ENCODE results near the gene ZNF212. TPM values are rescaled to one million over a fixed set of nuclear protein-coding genes. Genes with fewer than 3 reads are reported as not detected.

The ZNF212 gene
- total and polyA plus RNA-seq, 9 of the 15 experiments (the other 6 are each of a cell fraction or from before 2014, with no cell fraction given) = 1.8 to 21.4 (median 7.2) TPM

DNA sequence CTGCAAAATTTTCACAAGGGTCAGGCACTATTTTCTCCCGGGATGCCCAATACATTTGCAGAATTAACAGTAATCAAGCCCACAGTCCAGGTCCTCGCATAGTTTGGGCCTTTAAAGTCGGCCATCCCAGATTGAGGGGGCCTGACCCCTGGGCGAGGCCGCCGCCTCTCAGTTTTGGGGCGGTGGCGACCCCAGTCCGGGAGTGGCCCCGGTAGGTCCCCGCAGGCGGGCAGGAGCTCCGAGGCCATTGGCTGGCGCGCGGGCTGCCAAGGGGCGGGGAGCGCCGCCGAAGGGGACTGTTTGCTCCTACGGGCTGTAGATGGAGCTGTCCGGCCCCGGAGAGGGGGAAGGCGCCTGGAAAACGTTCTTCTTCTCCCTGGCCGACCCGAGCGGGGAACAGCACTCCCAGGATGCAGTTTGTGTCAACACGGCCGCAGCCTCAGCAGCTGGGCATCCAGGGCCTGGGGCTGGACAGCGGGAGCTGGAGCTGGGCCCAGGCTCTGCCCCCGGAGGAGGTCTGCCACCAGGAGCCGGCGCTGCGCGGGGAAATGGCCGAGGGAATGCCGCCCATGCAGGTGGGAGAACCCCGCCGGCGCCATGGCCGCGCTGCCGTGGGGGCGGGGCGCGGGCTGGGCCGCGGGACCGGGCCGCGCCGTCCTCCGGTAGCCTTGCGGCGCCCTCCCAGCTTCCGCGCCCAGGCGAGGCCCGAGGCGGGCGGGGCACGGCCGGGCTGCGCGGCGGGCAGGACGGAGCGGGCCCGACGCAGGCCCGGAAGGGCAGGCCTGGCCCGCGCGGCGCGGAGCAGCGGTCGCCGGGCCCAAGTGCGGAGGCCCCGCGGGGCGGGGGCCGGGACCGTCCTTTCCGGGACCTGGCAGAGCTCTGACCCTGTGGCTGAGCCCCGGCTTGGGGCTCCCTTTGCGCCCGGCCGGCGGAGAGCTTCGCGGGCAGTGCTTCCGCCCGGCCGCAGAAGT is 44.0 kb upstream of the ZNF212 start, which contains the start of gene ZNF282 (continued):
- TF ChIP-seq SMAD2 (IDR thresholded peaks at IDR 0.05; ENCODE audit: low read depth, low read length) = no peak
- TF ChIP-seq GTF2F1 (IDR thresholded peaks at IDR 0.05; ENCODE audit: low read depth, low read length) = peak; percentile 88
- TF ChIP-seq GMEB1 (CRISPR knock-in tag; IDR thresholded peaks at IDR 0.05) = 0 out of 2 replicates have a peak, but pooled peaks have one; percentile 39
- no peak for TF ChIP-seq E4F1 (CRISPR knock-in tag; IDR thresholded peaks at IDR 0.05; ENCODE audit: borderline replicate concordance)
- peak; percentile 71; the same call in 1 of the 2 replicates for TF ChIP-seq CC2D1A (IDR thresholded peaks at IDR 0.05)
- no peak for TF ChIP-seq ZNF280B (CRISPR knock-in tag; IDR thresholded peaks at IDR 0.05)
- TF ChIP-seq ZNF589 (CRISPR knock-in tag; IDR thresholded peaks at IDR 0.05; ENCODE audit: low read depth) = no peak; the same call in 1 of the 2 replicates
- TF ChIP-seq ZNF583 (CRISPR knock-in tag; IDR thresholded peaks at IDR 0.05) = no peak; the same call in 1 of the 2 replicates
- TF ChIP-seq, protein P1, sequence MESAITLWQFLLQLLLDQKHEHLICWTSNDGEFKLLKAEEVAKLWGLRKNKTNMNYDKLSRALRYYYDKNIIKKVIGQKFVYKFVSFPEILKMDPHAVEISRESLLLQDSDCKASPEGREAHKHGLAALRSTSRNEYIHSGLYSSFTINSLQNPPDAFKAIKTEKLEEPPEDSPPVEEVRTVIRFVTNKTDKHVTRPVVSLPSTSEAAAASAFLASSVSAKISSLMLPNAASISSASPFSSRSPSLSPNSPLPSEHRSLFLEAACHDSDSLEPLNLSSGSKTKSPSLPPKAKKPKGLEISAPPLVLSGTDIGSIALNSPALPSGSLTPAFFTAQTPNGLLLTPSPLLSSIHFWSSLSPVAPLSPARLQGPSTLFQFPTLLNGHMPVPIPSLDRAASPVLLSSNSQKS (CRISPR knock-in tag; IDR thresholded peaks at IDR 0.05) = no peak
- TF ChIP-seq CAMTA2 (CRISPR knock-in tag; conservative IDR thresholded peaks at IDR 0.05) = no peak
- TF ChIP-seq PPARD (CRISPR knock-in tag; IDR thresholded peaks at IDR 0.05) = no peak
- TF ChIP-seq, protein P2, sequence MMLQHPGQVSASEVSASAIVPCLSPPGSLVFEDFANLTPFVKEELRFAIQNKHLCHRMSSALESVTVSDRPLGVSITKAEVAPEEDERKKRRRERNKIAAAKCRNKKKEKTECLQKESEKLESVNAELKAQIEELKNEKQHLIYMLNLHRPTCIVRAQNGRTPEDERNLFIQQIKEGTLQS (IDR thresholded peaks at IDR 0.05) = no peak
- TF ChIP-seq, protein P2 (CRISPR knock-in tag; conservative IDR thresholded peaks at IDR 0.05) = no peak
- no peak for TF ChIP-seq TCFL5 (CRISPR knock-in tag; conservative IDR thresholded peaks at IDR 0.05)
- TF ChIP-seq NR2C2 (CRISPR knock-in tag; IDR thresholded peaks at IDR 0.05) = peak; percentile 62; the same call in 1 of the 2 replicates
- peak; percentile 64 for TF ChIP-seq NR2C2 (tag; IDR thresholded peaks at IDR 0.05)
- TF ChIP-seq GATAD2B (IDR thresholded peaks at IDR 0.05; ENCODE audit: borderline replicate concordance) = no peak; the same call in none of the 2 replicates

All from K562 (cell line).